Measurements from ENCODE around the gene HERC3.
A peak's percentile ranks its signal among the peaks of the same experiment; 100 is the strongest.

Gene HERC3

DNA sequence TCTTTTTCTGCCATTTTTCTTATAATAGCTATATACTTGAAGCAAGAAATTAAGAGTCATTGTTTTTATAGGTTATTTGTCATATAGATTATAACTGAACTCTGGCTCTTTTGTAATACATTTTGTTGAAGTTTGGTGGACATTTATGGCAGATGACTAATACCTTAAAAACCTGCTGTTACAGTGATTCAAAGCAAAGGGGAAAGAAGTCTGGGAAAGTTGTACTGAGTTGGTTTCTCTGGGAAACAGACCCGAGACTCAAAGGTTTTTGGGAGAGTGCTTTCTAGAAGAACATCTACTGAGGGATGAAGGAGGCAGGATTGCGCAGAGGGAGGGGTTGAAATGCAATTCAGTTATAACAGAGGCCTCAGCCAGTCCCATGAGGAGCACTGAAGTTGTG, 69.5 kb downstream of the HERC3 start:
- DNase-seq: no peak

GRCh38 chr4:88672987-88673386, 80.7 kb downstream of the HERC3 start:
- peak; percentile 22 for DNase-seq

- DNase-seq: no peak
Measured at GRCh38 chr4:88673886-88674285, 81.6 kb downstream of the HERC3 start.

DNA sequence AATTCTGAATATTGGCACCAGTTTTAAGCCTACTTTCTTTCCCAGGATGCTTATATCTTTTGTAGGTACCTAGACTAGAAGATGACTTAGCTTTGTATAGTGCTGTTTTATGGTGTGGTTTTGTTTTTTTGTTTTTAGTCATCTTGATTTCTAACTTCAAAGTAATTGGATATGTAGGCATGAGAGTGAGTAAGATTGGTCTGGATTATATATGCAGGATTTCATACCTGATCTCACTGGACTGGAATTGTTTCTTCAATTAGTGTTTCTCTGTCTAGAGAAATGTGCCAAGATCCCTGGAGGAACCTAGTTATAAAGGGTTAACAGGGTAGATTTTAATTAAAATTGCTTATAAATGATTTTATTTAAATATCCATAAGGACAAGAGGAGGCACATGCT, 82.3 kb downstream of the HERC3 start:
- DNase-seq: no peak

DNA sequence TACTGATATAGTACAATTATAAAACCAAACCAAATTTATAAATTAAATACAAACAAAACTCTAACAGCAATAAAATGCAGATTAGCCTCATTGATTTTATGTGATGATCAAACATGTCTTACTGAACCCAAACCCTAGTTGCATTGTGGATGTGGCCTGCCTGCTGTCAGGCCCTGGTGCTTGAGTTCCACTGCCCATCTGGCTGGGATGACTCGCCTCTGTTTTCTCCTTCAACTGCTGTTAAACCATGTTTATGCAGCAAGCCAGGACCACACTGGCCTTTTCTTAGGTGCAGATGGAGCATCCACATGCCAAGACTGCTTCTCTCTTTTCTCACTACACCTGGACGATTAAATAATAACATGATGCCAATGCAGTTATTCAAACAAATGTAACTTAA, 82.7 kb downstream of the HERC3 start:
- no peak for DNase-seq

GRCh38 chr4:88675543-88675942, 83.3 kb downstream of the HERC3 start:
- no peak for DNase-seq

DNA sequence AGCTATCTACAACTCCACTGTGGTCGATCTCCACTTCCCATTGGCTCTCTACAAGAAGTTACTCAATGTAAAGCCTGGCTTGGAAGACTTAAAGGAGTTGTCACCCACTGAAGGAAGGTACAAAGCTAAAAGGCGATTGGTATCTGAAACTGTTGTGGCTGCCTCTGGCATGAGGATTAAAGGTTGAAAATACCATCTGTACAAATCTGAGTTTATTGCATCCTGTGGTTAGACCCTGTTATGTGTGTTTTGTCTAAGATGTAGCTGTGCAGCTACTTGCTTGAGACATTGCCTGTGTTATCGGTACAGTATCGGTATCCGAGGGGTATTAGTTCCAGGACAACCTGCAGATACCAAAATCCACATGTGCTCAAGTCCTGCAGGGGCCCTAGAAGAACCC, 88.9 kb downstream of the HERC3 start:
- DNase-seq: no peak

- no peak for DNase-seq
Measured at GRCh38 chr4:88690355-88690754, 98.1 kb downstream of the HERC3 start.

DNA sequence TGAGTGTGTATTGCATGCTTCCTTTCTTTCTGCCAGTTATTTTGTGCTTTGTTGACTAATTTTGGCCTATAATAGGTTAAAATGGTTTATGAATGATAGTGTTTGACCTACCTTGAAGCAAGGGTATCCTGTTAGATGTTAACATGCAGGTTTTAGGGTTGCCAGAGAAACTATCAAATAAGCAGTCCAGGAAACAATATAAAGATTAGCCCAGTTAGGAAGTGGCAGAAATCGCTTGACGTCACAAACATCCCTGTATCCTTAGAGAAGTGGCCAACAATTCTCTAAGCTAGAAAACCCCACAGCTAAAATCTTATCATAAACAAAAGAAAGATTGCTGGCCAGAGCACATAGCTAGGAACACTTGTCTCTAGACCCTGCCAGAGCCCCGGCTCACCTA, 101.5 kb downstream of the HERC3 start:
- DNase-seq: no peak

DNA sequence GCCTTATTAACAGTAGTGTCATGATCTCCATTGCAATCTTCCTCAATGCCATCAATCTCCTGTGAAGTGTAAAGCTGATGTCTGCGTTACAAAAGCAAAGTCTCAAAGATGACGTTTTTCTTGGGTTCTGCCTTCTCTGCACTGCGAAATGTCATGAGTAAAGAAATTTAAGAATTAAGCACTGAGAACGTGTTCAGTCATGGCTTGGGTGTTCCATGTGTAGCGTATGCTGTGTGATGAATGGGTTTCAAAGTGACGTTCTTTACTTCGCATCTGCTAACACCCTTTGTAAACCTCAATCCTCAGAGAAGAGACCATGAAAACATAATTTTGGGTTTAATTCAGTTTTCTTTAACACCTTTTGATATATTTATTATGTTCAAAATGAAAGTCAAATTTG, 104.3 kb downstream of the HERC3 start:
- no peak for DNase-seq

- peak; percentile 6 for DNase-seq
Measured at GRCh38 chr4:88697141-88697540, 104.9 kb downstream of the HERC3 start.

DNA sequence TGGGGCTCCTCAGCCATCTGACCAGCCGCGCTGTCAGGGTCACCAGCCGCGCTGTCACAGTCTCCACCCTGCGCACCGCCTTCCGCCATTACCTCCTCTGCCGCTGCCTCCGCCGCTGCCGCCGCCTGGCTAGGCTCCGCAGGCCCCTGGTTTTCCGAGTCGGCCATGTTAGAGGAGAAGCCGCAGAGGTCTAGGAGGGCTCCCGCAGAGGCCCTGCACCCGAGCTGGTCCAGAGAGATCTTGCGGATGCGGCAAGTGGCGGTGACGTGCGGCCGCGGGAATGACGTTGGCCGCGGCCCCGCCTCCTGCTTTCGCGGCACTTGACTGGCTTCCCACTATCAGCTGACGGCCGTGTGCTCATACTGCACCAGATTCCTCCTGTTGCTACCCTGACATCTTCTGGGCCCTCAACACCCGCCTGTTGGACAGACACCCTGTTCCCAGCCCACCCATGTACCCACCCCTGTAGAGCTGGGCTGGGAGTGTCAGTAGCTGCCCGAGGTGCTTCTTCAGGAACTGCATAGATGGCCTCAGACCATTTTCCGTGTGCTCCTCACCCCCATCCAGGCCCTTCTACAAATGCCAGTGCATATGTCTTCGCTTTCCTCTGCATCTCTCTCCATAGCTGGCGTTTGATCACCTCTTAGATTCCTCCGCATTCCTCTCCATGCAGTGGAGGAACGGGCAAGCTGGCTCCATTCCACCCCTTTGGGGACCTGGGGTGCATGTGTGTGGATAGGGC, 105.5 kb downstream of the HERC3 start, which contains the start of gene NAP1L5:
NAP1L5 (minus strand) TSS at position 242 of the 742 bp plus-strand sequence; CDS start at position 167, 75 bp downstream.
- peak; percentile 69 for DNase-seq

DNA sequence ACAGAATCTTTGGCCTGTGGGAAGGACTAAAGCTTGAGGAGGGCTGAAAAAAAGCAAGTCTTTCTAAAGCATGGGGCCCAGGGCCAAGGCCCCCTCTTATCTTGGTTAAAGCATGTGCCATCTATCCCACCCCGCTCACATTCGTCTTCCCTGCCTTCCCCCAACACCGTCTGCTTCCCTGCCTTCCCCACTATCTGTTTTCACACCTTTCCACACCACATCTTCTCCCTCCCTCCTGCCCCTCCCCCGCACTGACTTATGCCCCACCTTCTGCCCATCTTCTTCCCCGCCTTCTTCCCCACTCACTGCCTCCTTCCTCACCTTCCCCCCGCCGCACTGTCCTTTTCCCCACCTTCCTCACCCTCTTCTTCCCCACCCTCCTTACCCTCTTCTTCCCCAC, 106.2 kb downstream of the HERC3 start:
- no peak for DNase-seq

DNA sequence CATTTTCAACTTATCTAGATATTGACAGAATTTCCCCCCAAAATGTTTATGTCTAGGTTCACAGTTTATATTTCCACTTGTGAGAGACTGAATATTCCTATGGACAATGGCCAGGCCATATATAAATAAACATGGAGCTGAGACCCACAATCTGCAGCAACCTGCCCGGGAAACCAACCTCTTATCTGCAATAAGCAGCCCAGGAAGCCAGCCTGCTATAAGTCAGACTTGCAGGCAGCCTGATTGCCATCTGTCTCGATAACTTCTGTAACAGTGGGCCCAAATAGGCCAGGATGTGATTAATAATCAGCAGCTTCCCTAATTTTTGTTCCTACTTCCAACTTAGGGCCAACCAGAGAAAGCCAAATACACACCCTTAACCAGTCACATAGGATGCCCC, 110.5 kb downstream of the HERC3 start:
- DNase-seq: no peak

- no peak for DNase-seq
Measured at GRCh38 chr4:88705223-88705622, 112.9 kb downstream of the HERC3 start.

DNA sequence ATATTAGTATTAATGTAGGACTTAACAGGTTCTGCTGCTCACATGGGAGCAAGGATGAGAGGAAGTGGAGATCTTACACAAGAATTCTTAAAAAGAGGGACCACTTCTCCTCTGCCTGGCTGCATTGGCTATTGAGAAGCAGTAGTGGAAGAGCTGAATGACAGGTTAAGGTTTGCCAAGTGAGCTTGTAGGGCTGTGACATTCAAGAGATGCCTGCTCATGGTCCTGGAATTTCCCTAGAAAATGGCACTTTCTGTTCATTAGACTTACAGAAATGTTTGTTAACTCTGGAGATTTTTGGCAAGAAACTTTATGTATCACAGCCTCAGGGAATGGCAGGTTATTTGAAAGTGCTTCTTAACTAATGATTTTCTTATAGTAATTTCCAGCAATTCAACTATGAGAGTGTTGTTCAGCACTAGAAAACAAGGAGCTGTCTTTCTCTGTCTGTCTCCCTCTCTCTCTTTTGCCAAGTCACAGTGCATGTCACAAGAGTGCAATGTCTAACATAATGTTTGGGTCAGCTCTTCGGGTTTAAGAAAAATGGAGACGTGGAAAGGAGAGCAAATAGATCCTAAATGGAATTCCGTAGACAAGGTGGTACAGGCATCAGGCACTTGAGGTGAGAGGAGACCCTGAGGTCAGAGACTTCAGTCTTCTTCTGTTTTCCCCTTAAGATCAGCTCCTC, 113.7 kb downstream of the HERC3 start:
- no peak for DNase-seq

DNA sequence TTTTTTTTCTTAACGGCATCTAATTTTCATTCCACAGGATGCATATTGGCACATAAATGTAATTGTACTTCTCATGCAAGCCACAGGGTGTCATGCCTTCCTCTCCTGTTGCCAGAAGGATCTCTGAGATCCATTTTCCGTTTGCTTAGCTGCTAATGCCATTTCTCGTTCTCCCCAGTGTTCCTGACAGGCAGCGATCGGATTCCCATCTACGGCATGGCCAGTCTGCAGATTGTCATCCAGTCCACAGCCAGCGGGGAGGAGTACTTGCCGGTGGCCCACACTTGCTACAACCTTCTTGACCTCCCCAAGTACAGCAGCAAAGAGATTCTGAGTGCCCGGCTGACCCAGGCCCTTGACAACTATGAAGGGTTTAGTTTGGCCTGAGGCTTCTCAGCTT, 114.3 kb downstream of the HERC3 start:
- DNase-seq: no peak

DNA sequence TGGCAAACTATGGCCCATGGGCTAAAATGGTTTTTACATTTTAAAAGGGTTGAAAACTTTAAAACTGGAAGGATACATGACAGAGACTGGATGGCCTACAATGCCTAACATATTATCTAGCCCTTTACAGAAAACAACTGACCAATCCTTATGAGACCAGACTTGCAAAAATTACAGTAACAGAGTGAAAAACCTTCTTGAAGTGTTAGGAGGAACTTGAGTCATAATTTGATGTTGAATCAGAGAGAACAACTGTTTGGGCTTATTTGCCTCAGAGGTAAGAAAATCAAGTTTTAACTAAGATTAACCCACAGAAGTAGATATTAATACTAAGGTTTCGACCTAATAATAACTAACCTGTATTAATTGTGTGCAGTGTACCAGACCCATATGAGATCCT, 117.7 kb downstream of the HERC3 start:
- DNase-seq: no peak

GRCh38 chr4:88713782-88714181, 121.5 kb downstream of the HERC3 start:
- DNase-seq: no peak

DNA sequence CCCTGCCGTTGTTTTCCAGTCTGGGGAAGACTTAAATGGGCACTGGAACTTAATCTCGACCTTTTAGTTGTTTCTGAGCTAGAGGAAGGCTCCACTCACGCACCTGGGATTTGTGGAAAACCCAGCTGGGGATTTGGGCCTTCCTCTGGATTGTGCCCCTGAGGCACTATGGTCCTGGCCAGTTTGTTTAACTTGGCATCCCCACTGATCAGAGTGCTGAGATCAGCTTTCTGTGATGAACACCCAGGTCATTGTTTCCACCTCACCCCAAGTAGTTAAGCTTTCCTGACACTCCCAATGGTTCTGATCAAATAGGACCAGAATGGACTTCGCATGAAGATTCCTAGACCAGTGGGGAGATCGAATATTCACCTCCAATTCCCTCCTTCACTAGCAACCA, 125.8 kb downstream of the HERC3 start:
- DNase-seq: no peak

DNA sequence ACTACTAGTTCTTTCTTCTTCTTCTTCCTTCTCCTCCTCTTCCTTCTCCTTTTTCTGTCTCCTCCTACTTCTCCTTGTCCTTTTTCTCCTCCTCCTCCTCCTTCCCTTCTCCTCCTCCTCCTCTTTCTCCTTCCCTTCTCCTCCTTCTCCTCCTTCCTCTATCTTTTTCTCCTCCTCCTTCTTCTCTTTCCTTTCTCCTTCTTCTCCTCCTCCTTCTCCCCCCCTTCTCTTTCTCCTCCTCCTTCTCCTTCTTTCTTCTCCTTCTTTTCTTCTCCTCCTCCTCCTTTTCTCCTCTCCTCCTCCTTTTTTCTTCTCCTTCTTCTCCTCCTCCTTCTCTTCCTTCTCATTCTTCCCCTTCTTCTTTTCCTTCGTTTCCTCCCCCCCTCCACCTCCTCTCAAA, 127.1 kb downstream of the HERC3 start:
- no peak for DNase-seq

GRCh38 chr4:88720451-88721428, 128.5 kb downstream of the HERC3 start:
- no peak for DNase-seq

- DNase-seq: no peak
Measured at GRCh38 chr4:88722276-88722780, 130.0 kb downstream of the HERC3 start.

Data from activated CD4-positive, alpha-beta T cell treated with anti-CD3 and anti-CD28 coated beads, Interleukin-2, amount 50 U/mL, for 1 hour (primary cell).